Astrocyte (in vitro differentiated cells and primary cell): ENCODE measurements around the gene CAMK1D. TPM values are rescaled to one million over a fixed set of nuclear protein-coding genes. Genes with fewer than 3 reads are reported as not detected.

Experiments
- DNase-seq: peaks from one replicate; pipeline ENCODE4 v3.0.0-alpha.2; 2010; ENCODE audit warnings: low read depth
- FAIRE-seq: peaks from 2 replicates; lab custom pipeline; 2011; peaks lifted over from hg19 to GRCh38; lab: Jason Lieb, UNC
- H2AFZ ChIP-seq: 2 replicates; pipeline ENCODE4 v1.6.0; 2012; ENCODE audit warnings: low read depth, low read length, inconsistent platforms
- H3K27ac ChIP-seq: 2 replicates; pipeline ENCODE4 v1.5.1; 2011; ENCODE audit warnings: low read depth, low read length, inconsistent platforms
- H3K27me3 ChIP-seq: 2 replicates; pipeline ENCODE4 v1.6.0; 2011; ENCODE audit warnings: low read length, inconsistent platforms; ENCODE audit not compliant: insufficient read depth
- H3K36me3 ChIP-seq: 2 replicates; pipeline ENCODE4 v1.5.1; 2011; ENCODE audit warnings: low read length, inconsistent platforms; ENCODE audit not compliant: insufficient read depth
- H3K4me1 ChIP-seq: 2 replicates; pipeline ENCODE4 v1.5.1; 2011; ENCODE audit warnings: low read length, inconsistent platforms; ENCODE audit not compliant: insufficient read depth
- H3K4me2 ChIP-seq: 2 replicates; pipeline ENCODE4 v1.6.0; 2012; ENCODE audit warnings: low read length, inconsistent platforms
- H3K4me3 ChIP-seq: 2 replicates; pipeline ENCODE4 v1.5.1; 2011; ENCODE audit warnings: low read depth, mild to moderate bottlenecking, low read length, inconsistent platforms; ENCODE audit not compliant: insufficient read depth
- H3K79me2 ChIP-seq: 2 replicates; pipeline ENCODE4 v1.6.0; 2012; ENCODE audit warnings: mild to moderate bottlenecking, low read length, inconsistent platforms; ENCODE audit not compliant: insufficient read depth
- H3K9ac ChIP-seq: 2 replicates; pipeline ENCODE4 v1.6.0; 2012; ENCODE audit warnings: mild to moderate bottlenecking, low read length, inconsistent platforms
- H3K9me3 ChIP-seq: 2 replicates; pipeline ENCODE4 v1.5.1; 2012; ENCODE audit warnings: low read depth, mild to moderate bottlenecking, low read length, inconsistent platforms; ENCODE audit not compliant: insufficient read depth
- H4K20me1 ChIP-seq: 2 replicates; pipeline ENCODE4 v1.6.0; 2012; ENCODE audit warnings: low read length, inconsistent platforms; ENCODE audit not compliant: insufficient read depth
- H3K27ac Mint-ChIP-seq: one replicate; pipeline ENCODE4 v1.8.0; 2021; ENCODE audit warnings: mild to moderate bottlenecking, mixed read lengths; ENCODE audit not compliant: unreplicated experiment
- H3K27me3 Mint-ChIP-seq: one replicate; pipeline ENCODE4 v1.8.0; 2021; ENCODE audit warnings: low read depth, mixed read lengths; ENCODE audit not compliant: unreplicated experiment
- H3K36me3 Mint-ChIP-seq: one replicate; pipeline ENCODE4 v1.8.0; 2021; ENCODE audit warnings: low read depth, mixed read lengths; ENCODE audit not compliant: unreplicated experiment
- H3K4me1 Mint-ChIP-seq: one replicate; pipeline ENCODE4 v1.8.0; 2021; ENCODE audit warnings: low read depth, mixed read lengths; ENCODE audit not compliant: unreplicated experiment
- H3K4me3 Mint-ChIP-seq: one replicate; pipeline ENCODE4 v1.8.0; 2021; ENCODE audit warnings: mild to moderate bottlenecking, moderate library complexity, mixed read lengths; ENCODE audit not compliant: unreplicated experiment
- H3K9me3 Mint-ChIP-seq: one replicate; pipeline ENCODE4 v1.8.0; 2021; ENCODE audit warnings: mild to moderate bottlenecking, mixed read lengths; ENCODE audit not compliant: unreplicated experiment
- CTCF ChIP-seq: IDR thresholded peaks from 2 replicates; pipeline ENCODE4 v1.5.1; 2011; ENCODE audit warnings: low read depth, mild to moderate bottlenecking, inconsistent platforms, low read length, moderate library complexity; ENCODE audit not compliant: insufficient read depth
- EZH2 ChIP-seq: IDR thresholded peaks from 2 replicates; pipeline ENCODE4 v1.6.1; 2012; ENCODE audit warnings: mild to moderate bottlenecking, low read length, inconsistent platforms; ENCODE audit not compliant: insufficient read depth
- total RNA-seq: library from RNA; stranded (reverse); gene quantifications from 2 replicates; pipeline ENCODE4 v1.2.1, GENCODE V29; 2021

The CAMK1D gene
- total RNA-seq, 1 donor from 2014 or later, result 23.6 TPM

- H3K4me1 Mint-ChIP-seq, result no peaks in the 10 kb centered on the region
- H3K9me3 Mint-ChIP-seq, result no peaks in the 10 kb centered on the region
- Histone ChIP-seq H3K36me3 (no peaks in the 10 kb centered on the region), H3K4me1 (no peaks in the 10 kb centered on the region), H3K79me2 (peaks cover 3% of the 10 kb centered on the region), H2AFZ (no peak overlapping the region), H3K4me2 (no peak overlapping the region), H3K27me3 (no peaks in the 10 kb centered on the region), H3K9ac (no peak overlapping the region), H3K27ac (no peak overlapping the region), H3K4me3 (no peak overlapping the region), H3K9me3 (no peaks in the 10 kb centered on the region), H4K20me1 (no peaks in the 10 kb centered on the region)
- TF ChIP-seq CTCF (no peak), EZH2 (no peak)
- no peaks in the 10 kb centered on the region for H3K36me3 Mint-ChIP-seq
- H3K27me3 Mint-ChIP-seq, result peaks cover 4% of the 10 kb centered on the region
- FAIRE-seq (no peak), DNase-seq (no peak)
- no peak overlapping the region for H3K4me3 Mint-ChIP-seq
- no peak overlapping the region for H3K27ac Mint-ChIP-seq
These were observed 342.2 kb downstream of the CAMK1D start for GRCh38 chr10:12691596-12691995.

GRCh38 chr10:12697764-12698163 lies 348.4 kb downstream of the CAMK1D start:
- Mint-ChIP-seq H3K27ac (no peak overlapping the region), H3K9me3 (peaks cover 2% of the 10 kb centered on the region), H3K27me3 (no peaks in the 10 kb centered on the region), H3K36me3 (peaks cover 3% of the 10 kb centered on the region), H3K4me1 (peaks cover 34% of the 10 kb centered on the region), H3K4me3 (no peak overlapping the region)
- Histone ChIP-seq H2AFZ (no peak overlapping the region), H3K4me2 (no peak overlapping the region), H3K27ac (no peak overlapping the region), H3K4me3 (no peak overlapping the region), H3K36me3 (no peaks in the 10 kb centered on the region), H3K79me2 (no peaks in the 10 kb centered on the region), H3K9ac (no peak overlapping the region), H3K27me3 (no peaks in the 10 kb centered on the region), H4K20me1 (no peaks in the 10 kb centered on the region), H3K4me1 (peaks cover 13% of the 10 kb centered on the region), H3K9me3 (no peaks in the 10 kb centered on the region)
- FAIRE-seq (no peak), DNase-seq (no peak)
- TF ChIP-seq EZH2 (no peak), CTCF (no peak)

- Histone ChIP-seq H3K4me1 (peaks cover 25% of the 10 kb centered on the region), H4K20me1 (no peaks in the 10 kb centered on the region), H3K27ac (no peak overlapping the region), H3K4me3 (no peak overlapping the region), H2AFZ (no peak overlapping the region), H3K36me3 (no peaks in the 10 kb centered on the region), H3K27me3 (no peaks in the 10 kb centered on the region), H3K79me2 (no peaks in the 10 kb centered on the region), H3K9ac (no peak overlapping the region), H3K9me3 (no peaks in the 10 kb centered on the region), H3K4me2 (no peak overlapping the region)
- TF ChIP-seq CTCF, result no peak
- no peak for TF ChIP-seq EZH2
- no peak overlapping the region for H3K4me3 Mint-ChIP-seq
- peak overlapping the region; percentile 73 for H3K27ac Mint-ChIP-seq
- H3K36me3 Mint-ChIP-seq, result peaks cover 3% of the 10 kb centered on the region
- H3K9me3 Mint-ChIP-seq, result peaks cover 2% of the 10 kb centered on the region
- peaks cover 48% of the 10 kb centered on the region for H3K4me1 Mint-ChIP-seq
- H3K27me3 Mint-ChIP-seq, result no peaks in the 10 kb centered on the region
- FAIRE-seq (no peak), DNase-seq (peak; percentile 90)
These were observed 349.9 kb downstream of the CAMK1D start for GRCh38 chr10:12699258-12699700.
